ENCODE measurements around the gene CRELD1.

CRELD1 gene

DNA sequence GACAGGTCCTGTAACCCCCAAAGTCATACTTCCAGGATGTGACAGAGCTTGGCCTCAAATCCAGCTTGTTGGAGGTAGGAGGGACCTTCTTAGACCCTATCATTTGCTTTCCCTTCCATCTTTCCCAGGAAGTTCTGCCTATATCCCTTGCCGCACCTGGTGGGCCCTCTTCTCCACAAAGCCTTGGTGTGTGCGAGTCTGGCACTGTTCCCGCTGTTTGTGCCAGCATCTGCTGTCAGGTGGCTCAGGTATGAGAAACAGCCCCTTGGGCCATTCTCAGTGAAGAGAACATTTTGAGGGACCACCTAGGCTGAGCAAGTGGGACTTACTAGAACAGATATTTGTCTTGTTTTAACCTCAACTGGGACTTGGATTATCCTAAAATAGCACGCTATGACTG is 29.7 kb upstream of the CRELD1 start:
- no peak overlapping the region for H3K9ac ChIP-seq
- H3K27ac ChIP-seq, result no peak overlapping the region
- no peak overlapping the region for H3K4me3 ChIP-seq (ENCODE audit: low read depth, low read length)

DNA sequence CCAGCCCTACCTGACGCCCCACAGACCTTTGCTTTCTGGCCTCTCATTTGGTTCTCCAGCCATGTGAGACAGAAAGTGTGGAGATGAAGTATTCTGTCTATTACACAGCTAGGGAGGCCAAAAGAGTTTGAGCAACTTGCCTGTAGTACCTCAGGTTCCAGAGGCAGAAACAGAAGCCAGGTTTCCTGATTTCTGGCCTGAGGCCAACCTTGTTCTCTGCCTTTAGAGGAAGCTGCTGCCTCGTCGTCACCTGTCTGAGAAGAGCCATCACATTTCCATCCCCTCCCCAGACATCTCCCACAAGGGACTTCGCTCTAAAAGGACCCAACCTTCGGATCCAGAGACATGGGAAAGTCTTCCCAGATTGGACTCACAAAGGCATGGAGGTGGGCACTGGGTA is 27.2 kb upstream of the CRELD1 start:
- TF ChIP-seq, protein P1, sequence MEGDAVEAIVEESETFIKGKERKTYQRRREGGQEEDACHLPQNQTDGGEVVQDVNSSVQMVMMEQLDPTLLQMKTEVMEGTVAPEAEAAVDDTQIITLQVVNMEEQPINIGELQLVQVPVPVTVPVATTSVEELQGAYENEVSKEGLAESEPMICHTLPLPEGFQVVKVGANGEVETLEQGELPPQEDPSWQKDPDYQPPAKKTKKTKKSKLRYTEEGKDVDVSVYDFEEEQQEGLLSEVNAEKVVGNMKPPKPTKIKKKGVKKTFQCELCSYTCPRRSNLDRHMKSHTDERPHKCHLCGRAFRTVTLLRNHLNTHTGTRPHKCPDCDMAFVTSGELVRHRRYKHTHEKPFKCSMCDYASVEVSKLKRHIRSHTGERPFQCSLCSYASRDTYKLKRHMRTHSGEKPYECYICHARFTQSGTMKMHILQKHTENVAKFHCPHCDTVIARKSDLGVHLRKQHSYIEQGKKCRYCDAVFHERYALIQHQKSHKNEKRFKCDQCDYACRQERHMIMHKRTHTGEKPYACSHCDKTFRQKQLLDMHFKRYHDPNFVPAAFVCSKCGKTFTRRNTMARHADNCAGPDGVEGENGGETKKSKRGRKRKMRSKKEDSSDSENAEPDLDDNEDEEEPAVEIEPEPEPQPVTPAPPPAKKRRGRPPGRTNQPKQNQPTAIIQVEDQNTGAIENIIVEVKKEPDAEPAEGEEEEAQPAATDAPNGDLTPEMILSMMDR (IDR thresholded peaks at IDR 0.05), result no peak
- H3K9me3 ChIP-seq (ENCODE audit: control insufficient read depth, low read length), result no peaks in the 10 kb centered on the region
- no peak overlapping the region for H3K27ac ChIP-seq
- H3K4me1 ChIP-seq, result no peaks in the 10 kb centered on the region
- no peak overlapping the region for H3K4me3 ChIP-seq (ENCODE audit: low read depth, low read length)
- H3K4me2 ChIP-seq (ENCODE audit: low read length), result no peak overlapping the region
- no peak overlapping the region for H3K9ac ChIP-seq
- no peaks in the 10 kb centered on the region for H3K79me2 ChIP-seq
- H3K36me3 ChIP-seq (ENCODE audit: control insufficient read depth, insufficient read depth, low read length), result no peaks in the 10 kb centered on the region
- no peaks in the 10 kb centered on the region for H3K27me3 ChIP-seq (ENCODE audit: control insufficient read depth, insufficient read depth, low read length)
- no peak overlapping the region for H2AFZ ChIP-seq

More for the DNA sequence above, 29.7 kb upstream of the CRELD1 start:
- Histone ChIP-seq H3K4me2 (ENCODE audit: low read length) (peak overlapping the region; percentile 65), H3K36me3 (ENCODE audit: control insufficient read depth, insufficient read depth, low read length) (no peaks in the 10 kb centered on the region), H3K4me1 (no peaks in the 10 kb centered on the region), H3K9me3 (ENCODE audit: control insufficient read depth, low read length) (no peaks in the 10 kb centered on the region), H3K79me2 (no peaks in the 10 kb centered on the region), H2AFZ (no peak overlapping the region), H3K27me3 (ENCODE audit: control insufficient read depth, insufficient read depth, low read length) (no peaks in the 10 kb centered on the region)
- TF ChIP-seq, protein P1 (IDR thresholded peaks at IDR 0.05), result no peak

DNA sequence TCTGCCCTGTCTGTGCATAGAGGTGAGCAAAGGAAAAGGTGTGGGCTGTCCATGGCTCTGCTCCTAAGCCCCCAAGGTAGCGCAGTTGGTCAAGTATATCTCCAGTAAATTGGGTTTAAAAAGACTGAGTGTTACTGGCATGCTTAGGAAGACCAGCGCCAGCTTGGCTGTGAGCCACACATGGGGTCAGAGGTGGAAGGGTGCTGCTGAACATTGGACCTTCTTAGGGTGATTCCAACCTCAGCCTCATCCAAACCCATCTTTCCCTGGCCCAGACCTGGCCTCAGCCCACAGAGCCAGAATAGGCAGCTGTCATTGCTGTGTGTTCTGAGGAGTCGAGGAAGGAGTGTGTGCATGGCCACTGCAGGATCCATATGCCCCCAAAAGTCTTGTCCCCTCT is 25.3 kb upstream of the CRELD1 start:
- Histone ChIP-seq H3K4me3 (ENCODE audit: low read depth, low read length) (no peak overlapping the region), H3K27ac (no peak overlapping the region), H3K9me3 (ENCODE audit: control insufficient read depth, low read length) (no peaks in the 10 kb centered on the region), H3K4me1 (peaks cover 4% of the 10 kb centered on the region), H3K36me3 (ENCODE audit: control insufficient read depth, insufficient read depth, low read length) (no peaks in the 10 kb centered on the region), H3K27me3 (ENCODE audit: control insufficient read depth, insufficient read depth, low read length) (no peaks in the 10 kb centered on the region), H3K79me2 (no peaks in the 10 kb centered on the region), H3K9ac (no peak overlapping the region), H3K4me2 (ENCODE audit: low read length) (no peak overlapping the region), H2AFZ (no peak overlapping the region)
- TF ChIP-seq, protein P1 (IDR thresholded peaks at IDR 0.05), result no peak

DNA sequence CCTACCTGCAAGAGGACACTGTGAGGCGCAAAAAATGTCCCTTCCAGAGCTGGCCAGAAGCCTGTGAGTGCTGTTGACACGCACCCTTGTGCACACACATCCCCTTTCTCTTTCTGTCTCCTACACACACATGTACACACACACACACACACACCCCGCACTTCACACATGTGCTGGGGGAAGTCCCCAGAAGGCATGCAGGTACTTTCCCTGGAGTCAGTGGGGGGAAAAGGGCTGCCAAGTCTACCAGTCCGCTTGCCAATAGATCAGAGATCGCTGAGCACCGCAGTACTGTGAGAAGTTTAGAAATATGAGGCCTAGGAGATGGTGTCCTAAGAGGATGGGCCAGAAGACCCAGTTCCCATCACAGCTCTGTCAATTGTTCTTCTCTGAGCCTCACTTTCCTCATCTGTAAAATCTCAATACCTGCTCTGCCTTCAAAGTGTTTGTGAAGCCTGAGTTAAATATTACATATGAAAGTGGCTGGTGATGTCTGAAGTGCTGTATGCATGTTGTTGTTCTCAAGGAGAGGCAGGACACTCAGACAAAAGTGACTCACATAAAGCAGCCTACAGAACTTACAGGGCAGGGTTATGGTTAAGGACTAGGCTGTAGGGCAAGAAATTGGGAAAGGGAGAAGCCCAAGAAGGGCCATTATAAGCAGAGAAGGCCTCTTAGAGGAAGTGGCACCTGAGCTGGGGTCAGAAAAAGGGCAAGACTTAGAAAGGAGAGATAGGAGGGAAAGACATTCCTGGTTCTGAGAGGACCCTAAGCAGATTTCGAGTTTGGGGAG is 24.2 kb upstream of the CRELD1 start:
- H3K9me3 ChIP-seq (ENCODE audit: control insufficient read depth, low read length), result no peaks in the 10 kb centered on the region
- no peaks in the 10 kb centered on the region for H3K79me2 ChIP-seq
- H3K36me3 ChIP-seq (ENCODE audit: control insufficient read depth, insufficient read depth, low read length), result no peaks in the 10 kb centered on the region
- H2AFZ ChIP-seq, result no peak overlapping the region
- H3K4me2 ChIP-seq (ENCODE audit: low read length), result no peak overlapping the region
- H3K9ac ChIP-seq, result no peak overlapping the region
- no peak overlapping the region for H3K4me3 ChIP-seq (ENCODE audit: low read depth, low read length)
- peaks cover 4% of the 10 kb centered on the region for H3K4me1 ChIP-seq
- H3K27me3 ChIP-seq (ENCODE audit: control insufficient read depth, insufficient read depth, low read length), result no peaks in the 10 kb centered on the region
- TF ChIP-seq, protein P1 (IDR thresholded peaks at IDR 0.05), result no peak
- H3K27ac ChIP-seq, result no peak overlapping the region

DNA sequence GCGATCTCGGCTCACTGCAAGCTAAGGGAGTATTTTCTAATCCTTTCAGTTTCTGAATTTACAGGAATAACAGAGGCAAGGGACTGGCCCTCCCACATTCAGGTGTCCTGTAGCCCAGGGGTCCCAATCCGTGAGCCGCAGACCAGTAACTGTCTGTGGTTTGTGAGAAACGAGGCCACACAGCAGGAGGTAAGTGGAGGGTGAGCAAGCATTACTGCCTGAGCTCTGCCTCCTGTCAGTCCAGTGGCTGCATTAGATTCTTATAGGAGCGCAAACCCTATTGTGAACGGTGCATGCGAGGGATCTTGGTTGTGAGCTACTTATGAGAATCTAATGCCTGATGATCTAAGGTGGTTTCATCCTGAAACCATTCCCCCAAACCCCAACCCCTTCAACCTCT is 21.8 kb upstream of the CRELD1 start:
- H3K4me1 ChIP-seq, result peaks cover 7% of the 10 kb centered on the region
- no peak overlapping the region for H2AFZ ChIP-seq
- no peak overlapping the region for H3K9ac ChIP-seq
- no peak overlapping the region for H3K4me2 ChIP-seq (ENCODE audit: low read length)
- H3K36me3 ChIP-seq (ENCODE audit: control insufficient read depth, insufficient read depth, low read length), result no peaks in the 10 kb centered on the region
- H3K27ac ChIP-seq, result no peak overlapping the region
- no peaks in the 10 kb centered on the region for H3K79me2 ChIP-seq
- TF ChIP-seq, protein P1 (IDR thresholded peaks at IDR 0.05), result no peak
- no peak overlapping the region for H3K4me3 ChIP-seq (ENCODE audit: low read depth, low read length)
- H3K27me3 ChIP-seq (ENCODE audit: control insufficient read depth, insufficient read depth, low read length), result no peaks in the 10 kb centered on the region
- no peaks in the 10 kb centered on the region for H3K9me3 ChIP-seq (ENCODE audit: control insufficient read depth, low read length)
